Stimulated activated CD4-positive, alpha-beta T cell treated with anti-CD3 and anti-CD28 coated beads, Interleukin-15, amount 100 ng/mL, for 48 hours (primary cell): ENCODE results near the gene SMARCD1.

Source experiments
- DNase-seq, 2 donors: peaks; one replicate each; pipeline ENCODE4 v3.0.0-alpha.2; 2020; ENCODE audit warnings: low read depth in 2 of 2

The SMARCD1 gene

GRCh38 chr12:50057000-50057841 lies 27.9 kb upstream of the SMARCD1 start, which contains the start of gene ASIC1:
ASIC1 (plus strand) TSS chr12:50057596; CDS start chr12:50058767, 1,171 bp downstream.
- DNase-seq = peak; percentile 32 to 39

- no peak for DNase-seq
These were observed 27.1 kb upstream of the SMARCD1 start for GRCh38 chr12:50057896-50058670.

GRCh38 chr12:50058743-50059312 lies 26.3 kb upstream of the SMARCD1 start:
- no peak for DNase-seq

GRCh38 chr12:50059440-50060119 lies 25.6 kb upstream of the SMARCD1 start:
- peak; percentile 49 to 57 for DNase-seq

GRCh38 chr12:50060120-50060468 lies 25.0 kb upstream of the SMARCD1 start:
- DNase-seq = no peak

- DNase-seq = no peak
These were observed 24.0 kb upstream of the SMARCD1 start for GRCh38 chr12:50061171-50061570.

GRCh38 chr12:50061946-50062686 lies 23.0 kb upstream of the SMARCD1 start:
- DNase-seq = no peak

- no peak for DNase-seq
These were observed 22.2 kb upstream of the SMARCD1 start for GRCh38 chr12:50062728-50063460.

GRCh38 chr12:50065726-50066310 lies 19.3 kb upstream of the SMARCD1 start:
- DNase-seq = no peak

GRCh38 chr12:50066402-50066801 lies 18.7 kb upstream of the SMARCD1 start:
- no peak for DNase-seq

GRCh38 chr12:50069069-50069468 lies 16.1 kb upstream of the SMARCD1 start:
- DNase-seq = no peak

- DNase-seq = no peak
These were observed 15.6 kb upstream of the SMARCD1 start for GRCh38 chr12:50069539-50069938.

GRCh38 chr12:50070314-50071060 lies 14.7 kb upstream of the SMARCD1 start:
- DNase-seq = peak; percentile 36 to 57

GRCh38 chr12:50072198-50072907 lies 12.8 kb upstream of the SMARCD1 start:
- no peak for DNase-seq

GRCh38 chr12:50073206-50073605 lies 11.9 kb upstream of the SMARCD1 start:
- no peak for DNase-seq

- no peak for DNase-seq
These were observed 11.4 kb upstream of the SMARCD1 start for GRCh38 chr12:50073712-50074111.

- DNase-seq = peak; percentile 53 to 76
These were observed 10.0 kb upstream of the SMARCD1 start for GRCh38 chr12:50074936-50075807.

GRCh38 chr12:50075808-50076170 lies 9.4 kb upstream of the SMARCD1 start:
- no peak for DNase-seq
